Activated CD8-positive, alpha-beta memory T cell treated with anti-CD3 and anti-CD28 coated beads, Interleukin-2, amount 50 U/mL, for 48 hours (primary cell): Measurements from ENCODE around the gene RNF213.

Source experiments
- DNase-seq: peaks from one replicate; pipeline ENCODE4 v3.0.0-alpha.2; 2020

The RNF213 gene

DNA sequence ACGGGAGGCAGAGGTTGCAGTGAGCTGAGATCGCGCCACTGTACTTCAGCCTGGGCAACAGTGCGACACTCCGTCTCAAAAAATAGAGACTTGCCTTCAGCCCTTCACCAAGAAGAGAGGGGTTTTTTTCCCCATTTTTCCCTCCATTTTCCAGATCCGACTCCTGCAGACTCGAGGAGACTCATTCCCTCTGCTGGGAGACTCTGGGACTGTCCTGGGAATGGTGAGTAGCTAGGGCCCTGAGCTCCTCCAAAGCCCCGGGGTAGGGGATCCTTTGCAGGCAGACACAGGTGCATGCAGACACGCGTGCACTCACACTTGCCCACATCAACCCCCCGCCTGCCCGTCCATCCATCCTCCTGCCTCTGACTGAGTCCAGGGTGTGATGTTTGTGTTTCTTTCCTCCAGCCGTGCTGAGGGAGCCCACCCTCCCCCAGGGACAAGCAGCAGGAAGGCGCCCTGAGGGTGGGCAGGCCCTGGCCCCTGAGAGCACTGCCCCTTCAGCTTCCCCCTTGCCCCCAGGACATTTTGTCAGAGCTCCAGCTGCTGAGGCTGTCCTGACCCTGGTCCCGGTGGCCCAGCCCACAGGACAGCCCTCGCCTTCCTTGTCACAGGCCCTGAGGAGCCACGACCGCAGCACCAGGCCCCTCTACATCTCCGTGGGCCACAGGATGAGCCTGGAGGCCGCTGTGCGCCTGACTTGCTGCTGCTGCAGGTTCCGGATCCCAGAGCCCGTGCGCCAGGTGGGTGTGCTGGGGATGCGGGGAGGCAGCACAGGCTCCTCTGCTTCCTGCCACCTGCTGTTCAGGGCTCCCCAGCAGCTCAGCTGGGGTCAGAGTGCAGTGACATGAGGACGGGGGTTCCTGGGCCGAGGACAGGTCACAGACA, 164.5 kb downstream of the RNF213 start:
- DNase-seq = no peak

DNA sequence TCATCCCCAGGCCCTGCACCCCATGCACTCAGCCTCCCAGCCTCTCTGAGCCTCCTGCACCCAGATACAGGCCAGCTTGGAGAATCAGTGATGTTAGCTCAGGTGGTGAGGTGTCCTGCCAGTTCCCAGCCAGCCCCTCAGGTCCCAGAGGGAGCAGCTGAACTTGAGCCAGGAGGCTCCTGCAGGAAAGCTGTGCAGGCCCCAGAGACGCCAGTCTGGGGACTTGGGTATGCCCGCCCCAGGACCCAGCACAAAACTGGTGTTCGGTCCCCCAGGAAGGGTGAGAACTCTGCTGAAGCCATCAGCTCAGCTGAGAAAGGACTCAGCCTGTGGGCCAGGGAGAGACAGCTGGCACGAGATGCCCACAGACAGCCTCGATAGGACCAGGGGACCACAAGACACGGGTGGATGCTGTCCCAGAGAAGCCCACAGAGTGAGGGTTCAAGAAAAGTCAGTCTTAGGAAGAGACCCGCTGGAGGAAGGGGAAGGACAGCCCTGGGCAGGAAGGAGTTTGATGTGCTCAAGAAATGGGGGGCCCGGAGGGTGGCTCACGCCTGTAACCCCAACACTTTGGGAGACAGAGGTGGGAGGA, 165.3 kb downstream of the RNF213 start:
- no peak for DNase-seq

DNA sequence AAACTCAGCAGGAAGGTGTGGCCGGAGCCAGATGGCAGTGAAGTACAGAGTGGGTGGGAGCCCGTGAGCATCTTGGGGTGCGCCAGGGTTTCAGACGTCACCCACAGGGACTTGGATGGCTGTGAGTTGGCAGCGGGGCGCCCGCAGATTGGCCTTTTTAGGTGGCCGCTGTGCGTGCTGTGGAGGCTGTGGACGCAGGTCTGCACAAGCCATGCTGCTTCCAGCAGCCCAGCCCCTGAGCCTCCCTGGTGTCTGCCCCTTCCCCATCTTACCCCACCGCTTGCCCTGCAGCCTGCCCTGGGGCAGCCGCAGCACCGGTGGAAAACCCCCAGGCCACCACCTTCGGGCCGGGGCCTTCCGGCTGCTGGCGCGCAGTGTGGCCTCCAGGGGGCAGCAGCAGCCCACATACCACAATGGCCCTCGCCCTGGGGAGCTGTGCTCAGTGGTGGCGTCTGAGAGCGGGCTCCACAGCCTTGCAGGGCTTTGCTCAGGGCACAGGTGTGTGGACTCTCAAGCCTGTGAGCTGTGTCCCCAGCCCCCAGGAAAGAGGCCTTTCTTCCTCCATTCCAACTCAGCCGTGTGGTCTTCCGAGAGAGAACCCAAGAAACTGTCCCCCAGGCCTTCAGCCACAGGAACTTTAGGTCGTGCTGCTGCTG, 166.1 kb downstream of the RNF213 start:
- DNase-seq = peak; percentile 96

DNA sequence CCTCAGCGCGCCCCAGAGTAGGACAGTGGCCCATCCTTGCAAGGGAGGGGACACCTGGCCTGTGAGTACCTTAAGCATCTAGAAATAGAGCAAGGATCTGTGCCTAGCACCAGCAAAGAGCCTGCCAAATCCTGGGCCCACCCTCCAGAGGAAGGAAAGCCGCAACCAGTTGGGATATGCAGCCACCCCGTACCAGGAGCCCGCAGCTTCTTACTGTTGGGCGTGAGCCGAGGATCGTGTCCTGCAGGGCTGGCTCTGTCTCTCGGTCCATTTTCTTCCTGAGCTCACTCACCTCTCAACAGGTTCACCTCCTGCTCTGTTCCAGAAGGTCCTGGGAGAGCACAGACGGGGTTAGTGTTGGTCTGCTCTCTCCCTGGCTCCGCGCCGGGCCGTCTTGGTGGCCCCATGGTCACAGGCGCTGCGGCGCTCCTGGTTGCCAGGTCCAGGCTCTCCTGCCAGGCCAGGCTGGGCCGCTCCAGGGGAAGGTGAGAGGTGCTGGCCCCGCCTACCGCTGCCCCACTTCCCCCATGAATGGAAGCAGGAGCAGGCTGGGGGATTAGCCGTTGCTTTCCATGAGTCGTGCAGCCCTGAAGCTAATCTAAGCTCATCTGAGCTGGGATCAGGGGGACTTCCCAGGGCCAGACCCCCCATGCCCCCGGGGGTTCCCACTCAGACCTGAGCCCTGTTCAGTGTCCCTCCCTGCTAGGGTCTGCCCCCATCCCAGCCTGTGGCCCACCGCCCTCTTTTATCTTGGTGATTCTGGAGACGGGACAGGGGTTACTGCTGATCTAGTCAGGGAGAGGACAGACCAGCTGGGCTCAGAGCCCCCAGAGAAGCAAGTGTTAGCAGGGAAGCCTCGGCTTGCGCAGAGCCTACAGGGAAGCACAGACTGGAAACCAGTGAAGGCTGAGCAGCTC, 167.0 kb downstream of the RNF213 start:
- no peak for DNase-seq

DNA sequence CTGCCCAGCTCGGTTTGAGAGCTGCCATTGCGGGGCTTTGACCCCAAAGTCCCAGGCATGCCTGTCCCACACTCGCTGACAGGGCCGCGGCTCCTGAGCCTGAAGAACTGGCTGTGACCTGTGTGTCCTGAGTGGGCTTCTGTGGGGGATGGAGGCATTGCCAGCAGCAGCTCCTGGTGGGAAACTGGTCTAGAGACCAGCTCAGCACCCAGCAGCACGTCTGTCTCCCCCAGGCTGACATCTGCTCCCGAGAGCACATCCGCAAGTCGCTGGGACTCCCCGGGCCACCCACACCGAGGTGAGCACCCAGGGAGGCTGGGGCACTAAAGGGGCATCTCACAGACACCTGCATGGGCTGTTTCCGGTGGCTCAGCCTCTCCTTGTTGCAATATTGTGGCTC, 167.7 kb downstream of the RNF213 start:
- DNase-seq = no peak

DNA sequence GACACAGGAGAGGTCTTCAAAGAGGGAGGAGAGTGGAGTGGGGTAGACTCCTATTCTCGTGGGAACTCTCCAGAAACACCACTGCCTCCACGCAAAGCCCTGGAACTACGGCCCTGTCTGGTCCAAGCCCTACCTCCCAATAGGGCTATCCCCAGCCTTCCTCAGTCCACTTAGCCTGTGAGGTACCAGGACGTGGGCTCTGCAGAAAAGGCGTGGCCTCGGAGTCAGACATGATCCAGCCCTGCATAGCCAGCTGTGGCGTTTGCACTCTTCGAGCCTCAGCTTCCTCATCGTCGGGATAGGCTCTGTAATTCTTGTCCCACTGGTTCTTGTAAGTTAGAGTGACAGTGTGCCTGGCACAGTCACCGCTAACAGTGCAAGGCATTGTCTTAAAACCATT, 168.1 kb downstream of the RNF213 start:
- DNase-seq = no peak

DNA sequence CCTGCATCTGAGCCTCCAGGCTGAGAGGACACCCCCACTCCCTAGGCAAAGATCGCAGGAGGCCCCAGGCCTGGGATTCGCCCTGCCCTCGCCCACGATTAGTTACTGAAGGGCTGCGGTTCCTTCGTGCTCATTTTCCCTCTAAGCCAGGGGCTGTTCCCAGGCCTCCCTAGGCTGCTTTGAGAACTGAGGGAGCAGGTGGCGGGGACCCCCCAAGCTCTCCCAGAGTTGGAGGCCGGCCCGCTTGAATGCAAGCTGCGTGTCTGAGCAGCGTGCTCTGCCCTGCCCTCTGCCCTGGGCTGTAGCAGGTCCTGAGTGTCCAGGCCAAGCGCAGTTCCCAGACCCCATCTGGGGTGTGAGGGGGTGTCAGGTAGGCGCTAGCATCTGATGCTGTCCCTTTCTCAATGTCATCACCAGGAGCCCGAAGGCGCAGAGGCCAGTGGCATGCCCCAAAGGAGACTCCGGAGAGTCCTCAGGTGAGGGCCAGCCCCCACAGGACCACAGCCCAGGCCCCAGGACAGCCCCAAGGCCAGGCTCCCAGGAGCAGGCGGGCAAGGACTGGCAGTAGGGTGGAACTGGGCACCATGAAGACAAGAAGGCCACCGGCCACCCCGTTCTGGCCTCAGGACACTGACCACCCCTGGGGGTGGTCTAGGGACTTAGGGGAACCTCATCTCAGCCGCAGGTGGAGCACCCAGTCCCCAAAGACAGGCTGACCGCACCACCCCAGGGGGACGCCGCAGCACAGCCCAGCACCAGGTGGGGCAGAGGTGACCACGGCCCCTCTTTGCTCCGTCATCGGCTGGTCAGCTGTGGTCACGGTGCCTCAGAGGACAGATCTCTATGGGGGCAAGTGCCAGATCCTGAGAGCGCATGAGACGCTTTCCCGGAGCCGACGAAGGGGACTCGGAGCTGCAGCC, 169.0 kb downstream of the RNF213 start:
- DNase-seq = no peak

DNA sequence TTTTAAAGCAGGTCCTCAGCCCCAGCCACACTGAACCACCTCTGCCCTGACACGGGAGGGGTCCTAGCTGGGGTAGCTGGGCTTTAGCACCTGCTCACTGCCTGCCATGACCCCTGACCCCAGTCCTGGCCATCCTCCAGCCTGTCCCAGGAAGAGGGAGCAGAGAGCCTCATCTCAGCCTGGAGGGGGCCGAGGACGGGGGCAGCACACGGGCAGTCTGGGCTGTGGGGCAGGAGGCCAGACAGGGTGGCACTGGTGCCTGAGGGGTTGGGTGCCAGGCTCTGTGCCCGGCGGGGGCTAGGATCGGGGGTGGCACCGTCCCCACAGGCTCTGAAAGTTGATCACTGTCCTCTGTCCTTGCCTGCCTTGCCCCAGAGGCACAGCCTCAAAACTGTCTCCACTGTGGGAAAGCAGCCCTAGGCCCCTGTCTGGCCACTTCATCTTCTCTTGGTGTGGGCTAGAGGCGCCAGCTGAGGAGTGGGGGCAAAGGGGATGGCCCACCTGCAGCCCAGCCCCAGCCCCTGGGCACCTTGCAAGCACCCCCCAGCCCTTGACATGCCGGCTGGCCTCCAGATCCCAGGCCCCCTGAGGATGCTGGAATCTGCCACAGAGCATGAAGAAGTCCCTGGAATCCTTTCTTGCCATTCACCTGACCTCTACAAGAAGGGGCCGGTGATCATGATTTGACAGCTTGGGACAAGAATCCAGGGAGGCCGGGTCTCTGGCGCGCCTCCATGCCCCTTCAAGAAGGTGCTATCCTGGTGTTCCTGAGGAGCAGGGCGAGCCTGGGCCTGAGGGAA, 170.0 kb downstream of the RNF213 start:
- DNase-seq = no peak

DNA sequence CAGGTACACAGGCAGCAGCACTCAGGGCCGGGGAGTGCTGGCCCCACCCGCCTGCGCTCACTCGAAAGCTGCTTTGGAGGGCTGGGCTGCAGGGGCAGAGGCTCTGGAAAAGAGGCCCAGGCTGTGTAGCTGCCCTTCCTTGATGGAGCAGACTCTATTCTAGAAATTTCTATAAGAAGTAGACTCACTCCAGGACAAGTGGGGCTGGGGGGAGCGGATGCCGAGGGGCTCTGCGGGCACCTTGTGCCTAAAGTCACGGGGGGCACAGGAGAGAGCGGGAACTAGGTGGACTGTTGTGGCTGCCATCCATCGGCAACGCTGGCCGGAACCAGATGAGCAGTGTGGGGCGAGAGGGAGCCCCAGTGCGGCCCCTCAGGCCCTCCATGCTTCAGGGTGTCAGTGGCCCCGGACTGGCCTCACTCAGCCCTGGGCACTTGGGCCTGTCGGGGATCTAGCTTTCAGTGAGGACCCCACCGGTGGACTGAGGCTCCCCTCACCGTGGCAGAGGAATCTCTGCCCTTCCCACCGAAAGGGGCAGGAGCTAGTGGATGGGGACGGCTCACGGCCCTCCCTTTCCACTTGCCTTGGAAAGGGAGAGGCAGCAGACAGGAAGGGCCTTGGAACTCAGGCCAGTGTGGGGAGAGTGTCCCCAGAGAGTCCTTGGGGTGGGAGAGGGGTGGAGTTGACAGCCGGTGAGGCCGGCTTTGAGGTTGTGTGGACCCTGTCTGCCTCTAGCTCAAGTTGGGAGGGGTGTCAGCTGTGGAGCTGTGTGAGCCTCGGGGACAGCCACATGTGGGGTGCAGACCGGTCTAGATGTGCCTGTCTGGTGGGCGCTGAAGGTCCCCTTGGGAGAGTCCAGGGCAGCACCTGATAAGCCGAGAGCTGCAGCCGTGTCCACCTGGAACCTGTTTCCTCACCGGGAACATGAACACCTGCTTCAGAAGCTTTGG, 170.9 kb downstream of the RNF213 start:
- no peak for DNase-seq

DNA sequence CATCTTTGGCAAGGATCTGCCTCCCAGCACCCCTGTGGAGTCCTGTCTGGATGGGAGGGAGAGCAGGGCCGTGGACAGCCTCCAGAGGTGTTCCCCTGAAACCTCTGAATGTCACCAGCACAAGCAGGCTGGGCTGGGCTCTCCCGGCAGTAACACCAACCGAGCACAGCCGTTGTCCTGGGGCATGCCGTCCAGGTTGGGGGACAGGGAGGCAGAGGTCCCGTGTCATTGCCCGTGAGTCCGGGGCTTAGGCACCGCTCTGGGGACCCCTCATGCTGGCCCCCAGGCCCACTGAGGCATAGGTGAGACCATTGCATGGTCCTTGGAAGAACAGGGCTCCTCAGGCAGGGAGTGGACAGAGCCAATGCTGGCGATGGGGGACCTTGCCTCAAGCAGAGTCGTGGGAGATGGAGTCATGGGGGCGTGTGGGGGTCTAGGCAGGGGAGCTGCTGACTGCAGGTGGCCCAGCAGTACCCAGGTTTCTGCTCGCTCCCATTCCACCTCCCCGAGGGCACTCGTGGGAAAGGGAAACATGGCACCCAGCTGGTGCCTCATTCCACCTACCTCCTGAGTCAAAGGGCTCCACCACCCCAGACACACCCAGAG, 171.8 kb downstream of the RNF213 start:
- no peak for DNase-seq

DNA sequence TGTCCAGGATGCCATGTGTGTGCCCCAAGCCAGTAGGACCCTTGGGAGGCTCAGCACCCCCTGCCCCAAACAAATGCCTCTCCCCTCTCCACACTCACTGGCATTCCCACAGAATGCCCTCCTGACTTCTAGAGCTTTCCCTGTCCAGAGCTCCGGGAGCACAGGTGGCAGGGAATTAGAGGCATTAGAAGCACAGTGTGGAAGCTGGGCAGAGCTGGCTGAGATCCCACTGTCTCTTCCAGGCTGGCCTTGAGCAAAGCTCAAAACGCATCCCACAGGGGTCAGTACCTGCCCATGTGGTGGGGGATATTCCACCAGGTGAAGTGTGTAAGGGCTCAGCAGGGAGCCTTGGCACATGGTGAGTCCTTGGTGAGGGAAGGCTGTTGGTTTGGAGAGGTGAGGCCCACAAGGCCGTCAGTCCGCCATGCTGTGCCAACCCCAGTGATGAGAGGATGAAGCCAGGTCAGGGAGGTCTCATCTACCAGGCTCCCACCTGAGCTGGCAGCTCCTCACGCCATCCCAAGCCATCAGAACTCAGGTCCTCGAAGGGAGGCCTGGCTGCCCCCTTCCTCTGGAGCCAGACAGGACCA, 172.4 kb downstream of the RNF213 start:
- DNase-seq = no peak

DNA sequence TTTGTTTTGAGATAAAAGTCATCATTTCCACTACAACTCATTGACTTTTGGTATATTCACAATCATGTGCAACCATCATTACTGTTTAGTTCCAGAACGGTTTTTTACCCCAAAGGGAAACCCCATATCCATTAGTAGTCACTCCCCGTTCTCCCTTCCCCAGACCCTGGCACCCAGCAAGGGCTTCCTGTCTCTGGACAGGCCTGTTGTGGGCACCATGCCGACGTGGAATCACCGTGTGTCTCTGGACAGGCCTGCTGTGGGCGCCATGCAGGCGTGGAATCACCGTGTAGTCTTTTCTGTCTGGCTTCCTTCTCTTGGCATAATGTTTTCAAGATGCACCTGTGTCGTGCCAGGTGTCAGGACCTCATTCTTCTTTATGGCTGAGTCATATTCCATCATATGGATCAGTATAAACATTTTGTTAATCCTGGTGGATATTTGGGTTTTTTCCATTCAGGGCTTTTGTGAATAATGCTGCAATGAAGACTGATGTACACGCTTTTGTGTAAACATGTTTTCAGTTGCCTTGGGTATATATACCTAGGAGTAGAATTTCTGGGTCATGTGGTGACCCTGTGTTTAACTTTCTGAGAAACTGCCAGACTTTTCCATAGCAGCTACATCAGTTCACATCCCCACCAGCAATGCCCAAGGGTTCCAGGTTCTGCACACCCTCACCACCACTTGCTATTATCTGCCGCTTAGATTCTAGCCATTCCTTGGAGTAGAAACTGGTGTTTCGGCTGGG, 173.4 kb downstream of the RNF213 start:
- DNase-seq = no peak

DNA sequence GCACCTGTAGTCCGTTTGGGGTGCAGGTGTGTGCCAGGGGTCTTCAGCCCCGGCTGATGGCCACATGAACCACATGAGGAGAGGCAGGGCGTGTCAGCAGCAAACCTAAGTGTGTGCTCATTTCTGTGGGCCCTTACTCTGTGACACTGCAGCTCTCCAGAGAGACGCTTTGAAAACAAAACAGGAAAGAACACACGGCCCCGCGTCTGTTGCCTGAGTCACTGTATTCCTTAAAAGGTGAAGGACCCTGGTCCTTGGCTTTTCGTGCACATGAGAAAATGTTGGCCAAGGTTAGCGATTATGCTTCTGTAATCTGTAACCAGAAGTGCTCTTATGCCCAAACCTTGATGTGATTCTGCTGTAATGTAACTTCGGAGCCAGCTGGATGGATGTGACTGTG, 176.9 kb downstream of the RNF213 start:
- DNase-seq = no peak

DNA sequence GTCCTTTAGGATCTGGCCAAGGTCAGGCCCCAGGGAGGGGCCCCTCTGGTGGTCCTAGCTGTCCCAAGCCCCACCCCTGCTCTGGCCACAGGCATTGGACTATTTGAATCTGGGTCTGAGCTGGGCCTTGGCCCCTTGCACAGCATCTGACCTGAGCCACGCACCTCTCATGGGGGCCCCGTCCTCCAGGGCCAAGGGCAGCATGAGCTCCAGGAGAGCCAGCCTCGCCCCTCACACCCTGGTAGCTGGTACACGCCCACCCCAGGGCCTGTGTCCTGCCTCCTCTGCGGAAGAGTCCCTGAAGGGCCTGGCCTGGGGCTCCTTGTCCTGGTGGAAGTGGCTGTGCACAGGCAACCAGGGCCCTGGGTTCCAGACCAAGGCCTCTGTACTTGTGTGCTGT, 178.2 kb downstream of the RNF213 start:
- DNase-seq = no peak

DNA sequence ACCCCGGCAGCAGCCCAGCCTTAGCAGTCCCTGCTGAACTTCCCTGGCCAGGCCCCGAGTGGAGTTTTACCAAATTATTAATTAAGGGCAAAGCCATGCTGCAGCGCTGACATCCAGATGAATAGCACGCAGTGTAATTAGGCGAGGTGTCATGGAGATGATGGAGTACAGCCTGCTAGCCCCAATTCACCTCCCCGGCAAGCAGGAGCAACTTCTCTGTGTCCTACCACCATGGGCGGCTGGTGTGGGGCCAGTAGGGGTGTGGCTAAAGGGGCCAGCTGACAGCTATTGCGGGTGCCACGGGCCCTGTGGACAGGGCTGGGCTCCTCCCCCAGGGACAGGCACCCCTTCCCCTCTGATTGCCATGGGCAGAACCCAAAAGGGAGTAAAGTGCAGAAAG, 178.8 kb downstream of the RNF213 start:
- DNase-seq = no peak

DNA sequence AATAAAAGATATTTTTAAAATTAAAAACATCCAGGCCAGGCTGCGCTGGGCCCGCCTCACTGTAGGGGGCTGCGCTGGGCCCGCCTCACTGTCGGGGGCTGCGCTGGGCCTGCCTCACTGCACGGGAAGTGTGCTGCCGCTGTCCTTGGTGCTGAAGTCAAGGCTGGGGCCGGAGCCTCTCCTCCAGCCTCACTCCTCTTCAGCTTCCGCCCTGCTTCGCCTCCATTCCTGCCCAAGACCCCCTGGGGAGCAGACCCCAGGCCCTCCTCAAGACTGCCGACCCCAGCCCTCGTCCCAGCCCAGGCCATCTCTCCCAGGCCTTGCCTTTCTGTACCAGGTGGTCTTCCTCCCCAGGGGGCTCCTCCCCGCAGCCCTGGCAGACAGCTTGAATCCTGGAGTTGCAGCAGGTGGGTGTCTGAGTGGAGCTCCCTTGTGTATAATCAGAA, 180.5 kb downstream of the RNF213 start:
- peak; percentile 83 for DNase-seq

DNA sequence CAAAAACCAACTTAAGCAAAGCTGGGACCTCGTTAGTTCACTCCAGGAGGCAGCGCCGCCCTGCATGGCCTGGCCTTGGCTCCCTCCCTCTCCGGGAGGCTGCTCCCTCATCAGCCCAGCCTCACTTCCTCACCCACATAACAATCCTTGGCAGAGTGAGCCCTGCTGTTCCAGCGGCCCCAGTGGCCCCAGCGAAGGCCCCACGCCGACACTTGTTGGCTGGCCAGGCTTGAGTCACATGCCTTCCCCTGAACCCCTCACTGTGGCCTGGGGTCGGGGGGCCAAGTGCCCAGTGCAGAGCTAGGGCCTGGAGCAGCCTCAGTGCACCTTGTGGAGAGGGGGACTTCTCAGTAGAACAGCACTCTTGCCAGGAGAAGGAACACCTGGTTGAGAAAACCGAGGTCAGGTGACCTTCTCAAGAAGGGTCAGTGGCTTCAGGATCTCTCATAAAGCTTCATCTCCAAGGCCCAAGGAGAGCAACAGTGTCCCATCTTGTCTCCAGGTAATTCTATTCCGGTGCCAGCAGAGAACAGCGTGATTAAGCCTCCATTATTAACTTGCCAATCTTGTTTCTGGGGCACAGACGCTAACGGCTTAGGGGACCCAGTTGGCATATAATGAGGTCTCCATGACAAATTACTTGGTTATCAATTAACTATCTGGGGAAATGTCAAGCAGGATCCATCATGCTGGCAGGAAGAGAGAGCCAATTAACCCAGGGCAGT, 181.1 kb downstream of the RNF213 start:
- no peak for DNase-seq

DNA sequence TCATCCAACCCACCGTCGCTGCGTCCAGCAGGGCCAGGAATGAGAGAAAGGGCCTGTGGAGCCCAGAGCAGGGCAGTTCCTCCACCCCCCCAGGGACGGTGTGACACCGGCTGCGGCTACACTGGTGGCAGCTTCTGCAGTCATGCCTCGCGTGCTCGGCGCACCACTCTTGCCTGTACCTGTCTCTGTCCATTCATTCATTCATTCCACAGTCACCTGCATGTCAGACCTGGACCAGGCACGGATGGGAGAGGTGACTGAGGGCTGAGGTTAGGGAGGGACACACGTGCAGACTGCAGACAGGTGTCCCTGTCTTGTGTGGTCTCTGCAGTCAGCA, 181.6 kb downstream of the RNF213 start:
- no peak for DNase-seq
